GM10248 (cell line): Measurements from ENCODE around the gene ERC2.

ENCODE experiments used
- CTCF ChIA-PET: fragments of 300-600 bp; sonication (Branson Sonifier 250); formaldehyde crosslinking; extraction: SDS; loops from one replicate; lab custom pipeline; 2021; ENCODE audit warnings: antibody characterized with exemption; lab: Yijun Ruan, JAX
- POLR2A ChIA-PET: fragments of 350-650 bp; sonication (Branson Sonifier 250); formaldehyde crosslinking; extraction: SDS; loops from one replicate; lab custom pipeline; 2020; ENCODE audit warnings: antibody characterized with exemption; lab: Yijun Ruan, JAX
- DNase-seq: peaks from one replicate; pipeline ENCODE4 v3.0.0; 2012; ENCODE audit errors: extremely low spot score
- TF ChIP-seq, protein P1 (sequence below): IDR thresholded peaks from 2 replicates; pipeline ENCODE4 v1.5.1; 2012; ENCODE audit warnings: mild to moderate bottlenecking, low read depth; ENCODE audit errors: extremely low read depth, missing control alignments, control extremely low read depth

The ERC2 gene

GRCh38 chr3:55765398-55765797, 702.9 kb downstream of the ERC2 start:
- POLR2A ChIA-PET, result no interaction called here
- no peak for DNase-seq
- TF ChIP-seq, protein P1, sequence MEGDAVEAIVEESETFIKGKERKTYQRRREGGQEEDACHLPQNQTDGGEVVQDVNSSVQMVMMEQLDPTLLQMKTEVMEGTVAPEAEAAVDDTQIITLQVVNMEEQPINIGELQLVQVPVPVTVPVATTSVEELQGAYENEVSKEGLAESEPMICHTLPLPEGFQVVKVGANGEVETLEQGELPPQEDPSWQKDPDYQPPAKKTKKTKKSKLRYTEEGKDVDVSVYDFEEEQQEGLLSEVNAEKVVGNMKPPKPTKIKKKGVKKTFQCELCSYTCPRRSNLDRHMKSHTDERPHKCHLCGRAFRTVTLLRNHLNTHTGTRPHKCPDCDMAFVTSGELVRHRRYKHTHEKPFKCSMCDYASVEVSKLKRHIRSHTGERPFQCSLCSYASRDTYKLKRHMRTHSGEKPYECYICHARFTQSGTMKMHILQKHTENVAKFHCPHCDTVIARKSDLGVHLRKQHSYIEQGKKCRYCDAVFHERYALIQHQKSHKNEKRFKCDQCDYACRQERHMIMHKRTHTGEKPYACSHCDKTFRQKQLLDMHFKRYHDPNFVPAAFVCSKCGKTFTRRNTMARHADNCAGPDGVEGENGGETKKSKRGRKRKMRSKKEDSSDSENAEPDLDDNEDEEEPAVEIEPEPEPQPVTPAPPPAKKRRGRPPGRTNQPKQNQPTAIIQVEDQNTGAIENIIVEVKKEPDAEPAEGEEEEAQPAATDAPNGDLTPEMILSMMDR, result no peak
- CTCF ChIA-PET, result interaction anchor here (1.6 kb wide), 1 partner anchor 23 kb away, joined by 3 read pairs; no protein-coding TSS in a partner anchor

DNA sequence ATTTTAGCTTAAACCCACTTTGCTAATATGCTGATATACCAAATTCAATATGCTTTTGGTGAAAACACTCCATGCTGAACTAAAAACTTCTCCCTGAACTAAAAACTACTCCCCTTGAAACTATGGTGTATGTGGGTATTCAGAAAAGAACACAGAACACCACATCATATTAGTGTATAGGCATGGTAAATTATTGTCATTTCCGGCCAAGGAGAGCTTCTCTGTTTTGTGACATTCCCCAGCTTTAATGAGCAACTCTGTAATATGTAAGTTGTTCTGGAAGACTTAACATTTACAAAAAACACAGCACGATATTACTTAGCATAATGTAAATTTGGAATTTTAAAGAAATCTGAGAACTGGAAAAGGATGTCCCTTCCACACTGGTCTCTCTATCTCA, 711.3 kb downstream of the ERC2 start:
- no peak for DNase-seq
- ChIA-PET CTCF (interaction anchor here (3.1 kb wide), 1 partner anchor 10 kb away, joined by 13 read pairs; no protein-coding TSS in a partner anchor), POLR2A (no interaction called here)
- TF ChIP-seq, protein P1, result no peak

- POLR2A ChIA-PET, result no interaction called here
- TF ChIP-seq, protein P1, result no peak
- CTCF ChIA-PET, result interaction anchor here (0.6 to 3.1 kb wide), 2 partner anchors 9 to 27 kb away, joined by 3 to 13 read pairs; no protein-coding TSS in a partner anchor
- no peak for DNase-seq
Observed at GRCh38 chr3:55755516-55756205, 712.6 kb downstream of the ERC2 start.

DNA sequence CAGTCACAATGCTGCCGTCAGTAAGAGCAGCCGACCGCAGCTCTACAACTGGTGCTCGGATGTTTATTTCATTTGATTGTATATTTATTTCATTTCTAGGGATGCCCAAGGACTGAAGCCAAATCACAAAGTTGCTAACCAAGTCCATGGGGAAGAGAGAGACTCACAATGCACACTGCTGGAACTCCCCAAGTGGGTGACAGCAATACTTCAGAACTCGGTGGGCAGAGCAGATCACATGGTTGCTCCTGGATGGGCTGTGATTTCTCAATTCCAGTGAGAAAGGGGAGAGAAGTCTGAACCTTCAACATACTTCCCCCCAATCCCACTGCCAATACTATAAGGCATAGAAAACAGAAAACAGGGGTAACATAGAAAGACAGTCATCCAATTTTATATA, 715.4 kb downstream of the ERC2 start:
- POLR2A ChIA-PET, result no interaction called here
- no peak for DNase-seq
- TF ChIP-seq, protein P1, result no peak
- CTCF ChIA-PET, result no interaction called here

DNA sequence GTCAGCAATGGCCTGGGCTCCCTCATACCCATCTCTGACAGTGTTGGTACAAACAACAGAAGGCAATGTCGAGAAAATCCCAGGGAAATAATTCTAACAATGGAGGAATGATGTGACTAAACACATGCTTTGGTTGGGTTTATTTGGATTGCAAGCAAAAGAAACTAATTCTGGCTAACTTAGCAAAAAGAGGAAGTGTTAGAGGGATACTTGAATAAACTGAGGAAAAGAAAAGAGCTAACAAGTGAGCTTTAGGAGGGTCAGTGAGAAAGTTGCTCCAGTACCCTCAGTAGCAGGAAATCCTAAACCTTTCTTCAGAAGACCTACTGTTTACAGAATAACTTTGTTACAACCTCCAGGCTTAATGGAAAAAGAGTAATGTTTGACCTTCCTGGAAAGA, 716.5 kb downstream of the ERC2 start:
- TF ChIP-seq, protein P1, result no peak
- DNase-seq, result no peak
- CTCF ChIA-PET, result no interaction called here
- POLR2A ChIA-PET, result no interaction called here

- POLR2A ChIA-PET, result no interaction called here
- TF ChIP-seq, protein P1, result no peak
- CTCF ChIA-PET, result no interaction called here
Observed at GRCh38 chr3:55750525-55750924, 717.7 kb downstream of the ERC2 start.

More at GRCh38 chr3:55750525-55750924, 717.7 kb downstream of the ERC2 start:
- no peak for DNase-seq
